Measurements from ENCODE around the gene KCNMB4. TPM values are rescaled to one million over a fixed set of nuclear protein-coding genes. Genes with fewer than 3 reads are reported as not detected.

Gene KCNMB4
- total RNA-seq, 1 experiment from 2014 or later = 8.4 TPM

DNA sequence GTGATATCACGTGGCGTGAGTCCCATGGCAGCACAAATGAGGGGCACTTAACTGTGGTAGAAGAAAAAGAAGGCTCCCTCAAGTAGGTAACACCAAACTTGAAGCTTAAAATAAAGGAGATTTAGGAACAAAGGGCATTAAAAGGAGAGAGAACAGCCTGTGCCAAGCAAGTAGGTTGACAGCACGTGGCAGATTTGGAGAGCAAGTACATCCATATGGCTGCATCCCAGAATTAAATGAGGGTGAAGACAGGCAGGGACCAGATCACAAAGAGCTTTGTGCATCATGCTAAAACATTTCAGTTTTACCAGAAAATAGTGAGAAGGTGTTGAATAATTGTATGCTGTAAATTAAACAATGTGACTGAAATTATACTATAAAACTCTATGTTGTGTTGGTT, 32.8 kb downstream of the KCNMB4 start:
- Mint-ChIP-seq H3K9me3 (ENCODE audit: low read depth, unreplicated experiment) (no peaks in the 10 kb centered on the region), H3K36me3 (ENCODE audit: insufficient read depth, unreplicated experiment) (no peaks in the 10 kb centered on the region), H3K4me1 (ENCODE audit: low read depth, unreplicated experiment) (no peaks in the 10 kb centered on the region), H3K4me3 (ENCODE audit: low read depth, unreplicated experiment) (no peak overlapping the region), H3K27ac (ENCODE audit: unreplicated experiment) (no peak overlapping the region), H3K27me3 (ENCODE audit: unreplicated experiment) (no peaks in the 10 kb centered on the region)
- CTCF ChIA-PET = no interaction called here
- intact Hi-C loops (cut with micrococcal nuclease; ENCODE audit: unreplicated experiment) = loop anchor here (5.0 kb wide), 1 partner anchor 528 kb away; no protein-coding TSS in a partner anchor
- BruUV-seq (replicated peaks) = no TSS peak
- TF ChIP-seq, protein P1, sequence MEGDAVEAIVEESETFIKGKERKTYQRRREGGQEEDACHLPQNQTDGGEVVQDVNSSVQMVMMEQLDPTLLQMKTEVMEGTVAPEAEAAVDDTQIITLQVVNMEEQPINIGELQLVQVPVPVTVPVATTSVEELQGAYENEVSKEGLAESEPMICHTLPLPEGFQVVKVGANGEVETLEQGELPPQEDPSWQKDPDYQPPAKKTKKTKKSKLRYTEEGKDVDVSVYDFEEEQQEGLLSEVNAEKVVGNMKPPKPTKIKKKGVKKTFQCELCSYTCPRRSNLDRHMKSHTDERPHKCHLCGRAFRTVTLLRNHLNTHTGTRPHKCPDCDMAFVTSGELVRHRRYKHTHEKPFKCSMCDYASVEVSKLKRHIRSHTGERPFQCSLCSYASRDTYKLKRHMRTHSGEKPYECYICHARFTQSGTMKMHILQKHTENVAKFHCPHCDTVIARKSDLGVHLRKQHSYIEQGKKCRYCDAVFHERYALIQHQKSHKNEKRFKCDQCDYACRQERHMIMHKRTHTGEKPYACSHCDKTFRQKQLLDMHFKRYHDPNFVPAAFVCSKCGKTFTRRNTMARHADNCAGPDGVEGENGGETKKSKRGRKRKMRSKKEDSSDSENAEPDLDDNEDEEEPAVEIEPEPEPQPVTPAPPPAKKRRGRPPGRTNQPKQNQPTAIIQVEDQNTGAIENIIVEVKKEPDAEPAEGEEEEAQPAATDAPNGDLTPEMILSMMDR (IDR thresholded peaks at IDR 0.05; ENCODE audit: unreplicated experiment) = no peak
- no peak for DNase-seq

DNA sequence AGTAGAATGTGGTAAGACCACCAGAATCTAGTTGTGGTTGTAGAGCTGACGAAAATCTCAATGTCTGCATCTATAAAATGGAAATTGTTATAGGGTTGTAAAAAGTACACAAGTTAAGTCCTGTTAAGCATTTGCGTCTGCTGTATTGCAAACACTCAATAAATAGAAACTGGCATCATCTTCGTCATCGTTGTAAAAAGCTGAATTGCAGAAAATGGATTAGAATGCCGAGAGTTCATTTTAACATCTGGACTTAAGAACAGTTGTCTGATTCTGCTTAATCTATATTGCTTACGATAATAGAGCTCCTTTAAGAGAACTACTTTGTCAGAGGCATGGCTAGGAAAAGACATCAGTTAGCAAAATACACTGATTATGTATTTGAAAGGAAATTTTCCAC, 33.2 kb downstream of the KCNMB4 start:
- Mint-ChIP-seq H3K9me3 (ENCODE audit: low read depth, unreplicated experiment) (no peaks in the 10 kb centered on the region), H3K4me1 (ENCODE audit: low read depth, unreplicated experiment) (no peaks in the 10 kb centered on the region), H3K27me3 (ENCODE audit: unreplicated experiment) (no peaks in the 10 kb centered on the region), H3K27ac (ENCODE audit: unreplicated experiment) (no peak overlapping the region), H3K4me3 (ENCODE audit: low read depth, unreplicated experiment) (no peak overlapping the region), H3K36me3 (ENCODE audit: insufficient read depth, unreplicated experiment) (no peaks in the 10 kb centered on the region)
- BruUV-seq (replicated peaks) = no TSS peak
- TF ChIP-seq, protein P1 (IDR thresholded peaks at IDR 0.05; ENCODE audit: unreplicated experiment) = no peak
- intact Hi-C loops (cut with micrococcal nuclease; ENCODE audit: unreplicated experiment) = loop anchor here (5.0 kb wide), 1 partner anchor 528 kb away; no protein-coding TSS in a partner anchor
- CTCF ChIA-PET = no interaction called here
- DNase-seq = no peak

DNA sequence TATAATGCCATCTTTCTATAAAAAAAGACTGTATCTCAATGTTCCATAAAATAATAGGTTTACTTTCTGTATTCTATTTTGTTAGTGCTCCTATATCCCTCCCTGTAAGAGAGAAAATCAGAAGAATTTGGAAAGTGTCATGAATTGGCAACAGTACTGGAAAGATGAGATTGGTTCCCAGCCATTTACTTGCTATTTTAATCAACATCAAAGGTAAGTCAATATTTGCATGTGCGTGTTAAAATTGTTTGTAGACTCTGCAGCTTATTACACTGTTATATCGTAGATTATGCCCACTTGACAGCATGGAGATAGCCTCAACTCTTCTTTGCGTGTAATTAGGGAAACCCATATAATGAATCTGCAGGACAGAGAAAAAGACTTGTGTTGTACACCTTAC, 34.0 kb downstream of the KCNMB4 start:
- no peaks in the 10 kb centered on the region for H3K27me3 Mint-ChIP-seq (ENCODE audit: unreplicated experiment)
- intact Hi-C loops (cut with micrococcal nuclease; ENCODE audit: unreplicated experiment) = no loop called here
- BruUV-seq (replicated peaks) = no TSS peak
- no peaks in the 10 kb centered on the region for H3K9me3 Mint-ChIP-seq (ENCODE audit: low read depth, unreplicated experiment)
- H3K4me3 Mint-ChIP-seq (ENCODE audit: low read depth, unreplicated experiment) = no peak overlapping the region
- DNase-seq = no peak
- H3K36me3 Mint-ChIP-seq (ENCODE audit: insufficient read depth, unreplicated experiment) = no peaks in the 10 kb centered on the region
- TF ChIP-seq, protein P1 (IDR thresholded peaks at IDR 0.05; ENCODE audit: unreplicated experiment) = no peak
- no peaks in the 10 kb centered on the region for H3K4me1 Mint-ChIP-seq (ENCODE audit: low read depth, unreplicated experiment)
- H3K27ac Mint-ChIP-seq (ENCODE audit: unreplicated experiment) = no peak overlapping the region
- CTCF ChIA-PET = no interaction called here

DNA sequence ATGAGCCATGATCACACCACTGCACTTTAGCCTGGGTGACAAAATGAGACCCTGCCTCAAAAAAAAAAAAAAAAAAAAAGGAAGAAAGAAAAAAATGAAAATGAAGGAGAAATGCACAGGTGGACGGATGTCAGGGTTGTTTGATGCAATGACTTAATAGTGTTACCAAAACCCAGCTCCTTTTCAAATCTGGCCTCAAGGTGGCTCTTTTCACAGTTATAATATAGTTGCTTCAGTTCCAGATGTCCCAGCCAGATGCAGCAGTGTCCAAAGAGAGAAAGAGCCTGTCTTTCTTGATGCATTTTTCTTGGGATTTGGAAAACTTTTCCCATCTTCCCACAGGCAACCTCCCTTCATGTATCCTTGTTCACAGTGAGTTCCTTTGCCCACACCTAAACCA, 36.5 kb downstream of the KCNMB4 start:
- BruUV-seq (replicated peaks) = no TSS peak
- Mint-ChIP-seq H3K4me3 (ENCODE audit: low read depth, unreplicated experiment) (no peak overlapping the region), H3K27me3 (ENCODE audit: unreplicated experiment) (no peaks in the 10 kb centered on the region), H3K36me3 (ENCODE audit: insufficient read depth, unreplicated experiment) (no peaks in the 10 kb centered on the region), H3K27ac (ENCODE audit: unreplicated experiment) (no peak overlapping the region), H3K9me3 (ENCODE audit: low read depth, unreplicated experiment) (no peaks in the 10 kb centered on the region), H3K4me1 (ENCODE audit: low read depth, unreplicated experiment) (no peaks in the 10 kb centered on the region)
- DNase-seq = no peak
- TF ChIP-seq, protein P1 (IDR thresholded peaks at IDR 0.05; ENCODE audit: unreplicated experiment) = no peak
- intact Hi-C loops (cut with micrococcal nuclease; ENCODE audit: unreplicated experiment) = no loop called here
- CTCF ChIA-PET = interaction anchor here (0.7 kb wide), 1 partner anchor 918 kb away, joined by 3 read pairs; no protein-coding TSS in a partner anchor
